GM10248 (cell line): ENCODE results near the gene FAM50A.

ENCODE experiments used
- CTCF ChIA-PET: fragments of 300-600 bp; sonication (Branson Sonifier 250); formaldehyde crosslinking; extraction: SDS; loops from one replicate; lab custom pipeline; 2021; ENCODE audit warnings: antibody characterized with exemption; lab: Yijun Ruan, JAX
- POLR2A ChIA-PET: fragments of 350-650 bp; sonication (Branson Sonifier 250); formaldehyde crosslinking; extraction: SDS; loops from one replicate; lab custom pipeline; 2020; ENCODE audit warnings: antibody characterized with exemption; lab: Yijun Ruan, JAX
- DNase-seq: peaks from one replicate; pipeline ENCODE4 v3.0.0; 2012; ENCODE audit errors: extremely low spot score
- TF ChIP-seq, protein P1 (sequence below): IDR thresholded peaks from 2 replicates; pipeline ENCODE4 v1.5.1; 2012; ENCODE audit warnings: mild to moderate bottlenecking, low read depth; ENCODE audit errors: extremely low read depth, missing control alignments, control extremely low read depth

Gene FAM50A

DNA sequence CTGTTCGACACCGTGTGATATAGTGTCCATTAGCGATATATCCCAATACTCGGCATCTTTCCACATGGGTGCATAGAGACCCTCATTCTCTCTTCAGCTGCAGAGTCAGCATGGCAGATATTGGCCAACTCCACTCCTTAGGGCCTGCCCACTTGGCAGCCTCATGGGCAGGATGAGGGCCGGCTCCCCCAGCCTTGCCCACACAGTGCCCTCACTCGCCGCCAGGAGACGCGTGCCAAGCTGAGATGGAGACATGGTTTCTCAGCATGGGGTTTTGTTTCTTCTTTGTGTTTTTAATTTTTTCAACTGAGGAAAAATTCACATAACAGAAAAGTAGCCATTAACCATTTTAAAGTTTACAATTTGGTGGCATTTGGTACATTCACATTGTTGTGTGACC is 8.9 kb downstream of the FAM50A start:
- CTCF ChIA-PET, result interaction anchor here (1.4 kb wide), 1 partner anchor 11 kb away, joined by 3 read pairs; no protein-coding TSS in a partner anchor
- POLR2A ChIA-PET, result no interaction called here
- no peak for DNase-seq
- TF ChIP-seq, protein P1, sequence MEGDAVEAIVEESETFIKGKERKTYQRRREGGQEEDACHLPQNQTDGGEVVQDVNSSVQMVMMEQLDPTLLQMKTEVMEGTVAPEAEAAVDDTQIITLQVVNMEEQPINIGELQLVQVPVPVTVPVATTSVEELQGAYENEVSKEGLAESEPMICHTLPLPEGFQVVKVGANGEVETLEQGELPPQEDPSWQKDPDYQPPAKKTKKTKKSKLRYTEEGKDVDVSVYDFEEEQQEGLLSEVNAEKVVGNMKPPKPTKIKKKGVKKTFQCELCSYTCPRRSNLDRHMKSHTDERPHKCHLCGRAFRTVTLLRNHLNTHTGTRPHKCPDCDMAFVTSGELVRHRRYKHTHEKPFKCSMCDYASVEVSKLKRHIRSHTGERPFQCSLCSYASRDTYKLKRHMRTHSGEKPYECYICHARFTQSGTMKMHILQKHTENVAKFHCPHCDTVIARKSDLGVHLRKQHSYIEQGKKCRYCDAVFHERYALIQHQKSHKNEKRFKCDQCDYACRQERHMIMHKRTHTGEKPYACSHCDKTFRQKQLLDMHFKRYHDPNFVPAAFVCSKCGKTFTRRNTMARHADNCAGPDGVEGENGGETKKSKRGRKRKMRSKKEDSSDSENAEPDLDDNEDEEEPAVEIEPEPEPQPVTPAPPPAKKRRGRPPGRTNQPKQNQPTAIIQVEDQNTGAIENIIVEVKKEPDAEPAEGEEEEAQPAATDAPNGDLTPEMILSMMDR, result no peak

- TF ChIP-seq, protein P1, result no peak
- CTCF ChIA-PET, result no interaction called here
- POLR2A ChIA-PET, result interaction anchor here (1.3 kb wide), 1 partner anchor 55 kb away, joined by 3 read pairs; no protein-coding TSS in a partner anchor
- DNase-seq, result peak; percentile 85
Observed at GRCh38 chrX:154457491-154458115, 13.7 kb downstream of the FAM50A start.

- ChIA-PET CTCF (no interaction called here), POLR2A (interaction anchor here (1.3 kb wide), 1 partner anchor 56 kb away, joined by 3 read pairs; no protein-coding TSS in a partner anchor)
- TF ChIP-seq, protein P1, result no peak
- DNase-seq, result peak; percentile 80
Observed at GRCh38 chrX:154458116-154458953, 14.4 kb downstream of the FAM50A start, which contains the start of gene PLXNA3. TSS of gene PLXNA3 (plus strand) at chrX:154458281. CDS start at chrX:154460184, 1,903 bp downstream.

GRCh38 chrX:154458954-154459778 is 15.2 kb downstream of the FAM50A start:
- CTCF ChIA-PET, result no interaction called here
- POLR2A ChIA-PET, result interaction anchor here (1.3 kb wide), 1 partner anchor 57 kb away, joined by 3 read pairs; no protein-coding TSS in a partner anchor
- TF ChIP-seq, protein P1, result no peak
- no peak for DNase-seq

- ChIA-PET CTCF (no interaction called here), POLR2A (no interaction called here)
- TF ChIP-seq, protein P1, result no peak
- DNase-seq, result no peak
Observed at GRCh38 chrX:154459832-154460231, 15.9 kb downstream of the FAM50A start.

GRCh38 chrX:154460326-154460725 is 16.4 kb downstream of the FAM50A start:
- no peak for DNase-seq
- CTCF ChIA-PET, result no interaction called here
- TF ChIP-seq, protein P1, result no peak
- POLR2A ChIA-PET, result no interaction called here
